GM23248 (cell line): Measurements from ENCODE around the gene SLC48A1.

ENCODE experiments used
- EZH2 ChIP-seq: fragments of 200-600 bp; sonication (generic); IDR thresholded peaks from 2 replicates; pipeline ENCODE4 v1.6.1; 2018; ENCODE audit warnings: antibody characterized with exemption, mild to moderate bottlenecking; ENCODE audit not compliant: insufficient read depth, poor library complexity, severe bottlenecking
- EZH2phosphoT487 ChIP-seq: fragments of 200-600 bp; sonication (generic); IDR thresholded peaks from 2 replicates; pipeline ENCODE4 v1.6.1; 2018; ENCODE audit warnings: antibody characterized with exemption, moderate library complexity, mild to moderate bottlenecking, low read depth; ENCODE audit not compliant: insufficient read depth

- TF ChIP-seq EZH2phosphoT487 (no peak), EZH2 (no peak)
Measured at GRCh38 chr12:47725893-47726292, 47.1 kb upstream of the SLC48A1 start.
